Uterus (tissue), 2 donors: Measurements from ENCODE around the gene RPP38.

Experiments used
- POLR2A ChIP-seq, 2 donors: fragments of 450-650 bp; IDR thresholded peaks; one replicate each; pipeline ENCODE4 v1.6.1; 2016; ENCODE audit warnings: antibody characterized with exemption in 2 of 2, mild to moderate bottlenecking in 1 of 2, moderate library complexity in 1 of 2
- TF ChIP-seq, protein P1 (sequence below), 4 experiments: fragments of 200-600 bp in 2 of 4; fragments of 450-650 bp in 2 of 4; sonication (generic) in 2 of 4; IDR thresholded peaks; one replicate each; pipeline ENCODE4 v1.5.1; 2016 to 2019; ENCODE audit warnings: antibody characterized with exemption in 4 of 4, mild to moderate bottlenecking in 2 of 4, moderate library complexity in 1 of 4

DNA sequence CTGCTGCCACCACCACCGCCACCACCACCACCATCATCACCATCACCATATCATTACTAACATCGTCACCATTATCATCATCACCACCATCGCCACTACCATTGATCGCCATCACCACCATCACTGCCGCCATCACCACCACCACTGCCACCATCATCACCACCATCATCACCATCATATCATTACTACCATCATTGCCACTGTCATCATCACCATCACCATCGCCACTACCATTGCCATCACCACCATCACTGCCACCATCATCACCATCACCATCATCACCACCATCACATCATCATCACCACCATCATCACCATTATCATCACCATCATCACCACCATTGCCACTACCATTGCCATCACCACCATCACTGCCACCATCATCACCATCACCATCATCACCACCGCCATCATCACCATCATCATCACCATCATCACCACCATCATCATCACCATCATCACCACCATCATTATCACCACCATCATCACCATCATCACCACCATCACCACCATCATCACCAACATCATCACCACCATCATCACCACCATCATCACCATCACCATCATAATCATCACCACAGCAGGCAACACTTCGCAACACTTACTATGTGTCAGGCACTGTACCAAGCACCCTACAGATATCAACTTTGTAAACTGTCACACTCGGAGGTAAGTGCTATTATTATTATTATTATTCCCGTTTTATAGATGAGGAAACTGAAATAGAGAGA, 52.1 kb downstream of the RPP38 start:
- TF ChIP-seq, protein P1, sequence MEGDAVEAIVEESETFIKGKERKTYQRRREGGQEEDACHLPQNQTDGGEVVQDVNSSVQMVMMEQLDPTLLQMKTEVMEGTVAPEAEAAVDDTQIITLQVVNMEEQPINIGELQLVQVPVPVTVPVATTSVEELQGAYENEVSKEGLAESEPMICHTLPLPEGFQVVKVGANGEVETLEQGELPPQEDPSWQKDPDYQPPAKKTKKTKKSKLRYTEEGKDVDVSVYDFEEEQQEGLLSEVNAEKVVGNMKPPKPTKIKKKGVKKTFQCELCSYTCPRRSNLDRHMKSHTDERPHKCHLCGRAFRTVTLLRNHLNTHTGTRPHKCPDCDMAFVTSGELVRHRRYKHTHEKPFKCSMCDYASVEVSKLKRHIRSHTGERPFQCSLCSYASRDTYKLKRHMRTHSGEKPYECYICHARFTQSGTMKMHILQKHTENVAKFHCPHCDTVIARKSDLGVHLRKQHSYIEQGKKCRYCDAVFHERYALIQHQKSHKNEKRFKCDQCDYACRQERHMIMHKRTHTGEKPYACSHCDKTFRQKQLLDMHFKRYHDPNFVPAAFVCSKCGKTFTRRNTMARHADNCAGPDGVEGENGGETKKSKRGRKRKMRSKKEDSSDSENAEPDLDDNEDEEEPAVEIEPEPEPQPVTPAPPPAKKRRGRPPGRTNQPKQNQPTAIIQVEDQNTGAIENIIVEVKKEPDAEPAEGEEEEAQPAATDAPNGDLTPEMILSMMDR (IDR thresholded peaks at IDR 0.05): no peak
- TF ChIP-seq POLR2A (IDR thresholded peaks at IDR 0.05): no peak
